WTC11 (cell line): ENCODE data around the gene CARHSP1.

Experiments used
- ATF1 ChIP-seq: sonication (generic); formaldehyde crosslinking; IDR thresholded peaks from 2 replicates; pipeline ENCODE4 v1.8.1; 2023; ENCODE audit warnings: mild to moderate bottlenecking, moderate library complexity, missing genetic modification reagents
- ATF2 ChIP-seq: sonication (generic); formaldehyde crosslinking; IDR thresholded peaks from 2 replicates; pipeline ENCODE4 v1.8.1; 2022; ENCODE audit warnings: low read depth, missing genetic modification reagents, borderline replicate concordance
- ATF3 ChIP-seq: sonication (generic); formaldehyde crosslinking; conservative IDR thresholded peaks from 2 replicates; pipeline ENCODE4 v1.8.1; 2022; ENCODE audit warnings: mild to moderate bottlenecking, missing genetic modification reagents
- CTCF ChIP-seq: fragments of 200-600 bp; IDR thresholded peaks from 2 replicates; pipeline ENCODE4 v1.8.0; 2022; ENCODE audit warnings: antibody characterized with exemption
- FOXJ3 ChIP-seq: sonication (generic); formaldehyde crosslinking; IDR thresholded peaks from 2 replicates; pipeline ENCODE4 v1.9.0; 2021; ENCODE audit warnings: missing genetic modification reagents, mild to moderate bottlenecking, borderline replicate concordance
- NFE2L1 ChIP-seq: sonication (generic); formaldehyde crosslinking; IDR thresholded peaks from 2 replicates; pipeline ENCODE4 v1.8.1; 2023; ENCODE audit warnings: missing genetic modification reagents
- RELA ChIP-seq: sonication (generic); formaldehyde crosslinking; IDR thresholded peaks from 2 replicates; pipeline ENCODE4 v1.8.1; 2022; ENCODE audit warnings: missing genetic modification reagents, mild to moderate bottlenecking, borderline replicate concordance
- ZNF281 ChIP-seq: sonication (generic); formaldehyde crosslinking; IDR thresholded peaks from 2 replicates; pipeline ENCODE4 v1.8.0; 2023; ENCODE audit warnings: mild to moderate bottlenecking, missing genetic modification reagents
- TF ChIP-seq, protein P1 (sequence below): sonication (generic); formaldehyde crosslinking; IDR thresholded peaks from 2 replicates; pipeline ENCODE4 v1.8.1; 2022; ENCODE audit warnings: low read depth, mild to moderate bottlenecking, moderate library complexity, missing genetic modification reagents, borderline replicate concordance
- TF ChIP-seq, protein P2 (sequence below): sonication (generic); formaldehyde crosslinking; IDR thresholded peaks from 2 replicates; pipeline ENCODE4 v1.8.1; 2023; ENCODE audit warnings: mild to moderate bottlenecking, missing genetic modification reagents, moderate library complexity
- TF ChIP-seq, protein P3 (sequence below): sonication (generic); formaldehyde crosslinking; IDR thresholded peaks from 2 replicates; pipeline ENCODE4 v1.8.1; 2023; ENCODE audit warnings: mild to moderate bottlenecking, missing genetic modification reagents, moderate library complexity
- TF ChIP-seq, protein P4 (sequence below): fragments of 250-450 bp; sonication (Bioruptor Pico); IDR thresholded peaks from 2 replicates; pipeline ENCODE4 v1.9.0; 2021; ENCODE audit warnings: mild to moderate bottlenecking

DNA sequence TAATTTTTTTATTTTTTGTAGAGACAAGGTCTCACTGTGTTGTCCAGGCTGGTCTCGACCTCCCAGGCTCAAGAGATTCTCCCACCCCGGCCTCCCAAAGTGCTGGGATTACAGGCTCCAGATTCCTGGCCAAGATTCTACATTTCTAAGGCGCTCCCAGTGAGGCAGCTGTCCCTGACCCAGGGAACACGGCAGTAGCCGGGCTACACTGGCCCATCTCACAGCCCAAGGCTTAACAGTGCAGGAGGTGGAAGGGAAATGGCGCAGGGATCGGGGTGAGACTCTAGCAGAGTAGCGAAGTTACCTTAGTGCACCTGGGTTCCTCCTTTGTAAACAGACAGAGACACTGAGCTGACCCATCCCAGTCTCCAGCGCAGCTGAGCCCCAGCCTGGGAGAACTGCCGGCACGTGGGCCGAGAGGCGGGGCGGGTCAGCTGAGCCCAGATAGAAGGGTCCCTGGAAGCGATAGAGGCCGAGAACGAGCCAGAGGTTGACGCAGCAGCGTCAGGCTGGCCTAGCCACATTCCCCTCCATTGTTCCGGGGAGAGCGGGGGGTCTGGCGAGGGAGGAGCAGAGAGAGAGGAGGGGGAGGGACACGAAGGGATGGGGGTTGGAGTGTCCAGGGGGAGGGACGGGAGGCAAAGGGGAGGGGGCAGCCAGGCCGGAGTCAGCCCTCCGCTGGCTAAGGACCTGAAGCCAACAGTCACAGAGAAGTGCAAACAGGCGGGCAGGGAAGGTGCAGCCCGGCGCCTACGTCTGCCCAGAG is 2.5 kb downstream of the CARHSP1 start:
- TF ChIP-seq CTCF (no peak), ATF1 (CRISPR knock-in tag) (no peak), NFE2L1 (no peak; the same call in 1 of the 2 replicates), ATF2 (CRISPR knock-in tag) (no peak), FOXJ3 (CRISPR knock-in tag) (no peak), ATF3 (CRISPR knock-in tag) (no peak), RELA (no peak), ZNF281 (no peak; the same call in 1 of the 2 replicates)
- TF ChIP-seq, protein P1, sequence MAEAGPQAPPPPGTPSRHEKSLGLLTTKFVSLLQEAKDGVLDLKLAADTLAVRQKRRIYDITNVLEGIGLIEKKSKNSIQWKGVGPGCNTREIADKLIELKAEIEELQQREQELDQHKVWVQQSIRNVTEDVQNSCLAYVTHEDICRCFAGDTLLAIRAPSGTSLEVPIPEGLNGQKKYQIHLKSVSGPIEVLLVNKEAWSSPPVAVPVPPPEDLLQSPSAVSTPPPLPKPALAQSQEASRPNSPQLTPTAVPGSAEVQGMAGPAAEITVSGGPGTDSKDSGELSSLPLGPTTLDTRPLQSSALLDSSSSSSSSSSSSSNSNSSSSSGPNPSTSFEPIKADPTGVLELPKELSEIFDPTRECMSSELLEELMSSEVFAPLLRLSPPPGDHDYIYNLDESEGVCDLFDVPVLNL (CRISPR knock-in tag), result no peak
- TF ChIP-seq, protein P2, sequence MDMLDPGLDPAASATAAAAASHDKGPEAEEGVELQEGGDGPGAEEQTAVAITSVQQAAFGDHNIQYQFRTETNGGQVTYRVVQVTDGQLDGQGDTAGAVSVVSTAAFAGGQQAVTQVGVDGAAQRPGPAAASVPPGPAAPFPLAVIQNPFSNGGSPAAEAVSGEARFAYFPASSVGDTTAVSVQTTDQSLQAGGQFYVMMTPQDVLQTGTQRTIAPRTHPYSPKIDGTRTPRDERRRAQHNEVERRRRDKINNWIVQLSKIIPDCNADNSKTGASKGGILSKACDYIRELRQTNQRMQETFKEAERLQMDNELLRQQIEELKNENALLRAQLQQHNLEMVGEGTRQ (CRISPR knock-in tag), result peak; percentile 90
- TF ChIP-seq, protein P3, sequence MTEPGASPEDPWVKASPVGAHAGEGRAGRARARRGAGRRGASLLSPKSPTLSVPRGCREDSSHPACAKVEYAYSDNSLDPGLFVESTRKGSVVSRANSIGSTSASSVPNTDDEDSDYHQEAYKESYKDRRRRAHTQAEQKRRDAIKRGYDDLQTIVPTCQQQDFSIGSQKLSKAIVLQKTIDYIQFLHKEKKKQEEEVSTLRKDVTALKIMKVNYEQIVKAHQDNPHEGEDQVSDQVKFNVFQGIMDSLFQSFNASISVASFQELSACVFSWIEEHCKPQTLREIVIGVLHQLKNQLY (CRISPR knock-in tag), result no peak
- TF ChIP-seq, protein P4, sequence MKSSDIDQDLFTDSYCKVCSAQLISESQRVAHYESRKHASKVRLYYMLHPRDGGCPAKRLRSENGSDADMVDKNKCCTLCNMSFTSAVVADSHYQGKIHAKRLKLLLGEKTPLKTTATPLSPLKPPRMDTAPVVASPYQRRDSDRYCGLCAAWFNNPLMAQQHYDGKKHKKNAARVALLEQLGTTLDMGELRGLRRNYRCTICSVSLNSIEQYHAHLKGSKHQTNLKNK (CRISPR knock-in tag), result no peak
